Endothelial cell of umbilical vein (primary cell): ENCODE results near the gene SLC25A43. TPM values are rescaled to one million over a fixed set of nuclear protein-coding genes. Genes with fewer than 3 reads are reported as not detected.
A peak's percentile ranks its signal among the peaks of the same experiment; 100 is the strongest.

Source experiments
- BruUV-seq: library from RNA; stranded (reverse); fragments of 400-500 nt; replicated peaks from 2 replicates; lab custom pipeline; 2021; lab: Mats Ljungman, UMichigan
- CTCF ChIA-PET: fragments of 300-600, 350-600 bp; sonication (Branson Sonifier 250); formaldehyde crosslinking; loops from one replicate; lab custom pipeline; 2021; ENCODE audit warnings: antibody characterized with exemption, inconsistent platforms; lab: Charles Lee
- POLR2A ChIA-PET: fragments of 300-600, 350-600 bp; sonication (Branson Sonifier 250); formaldehyde crosslinking; loops from one replicate; lab custom pipeline; 2021; ENCODE audit warnings: antibody characterized with exemption, inconsistent platforms; lab: Charles Lee
- DNase-seq: peaks from one replicate; pipeline ENCODE4 v3.0.0-alpha.2; 2011; ENCODE audit warnings: low read depth, low spot score
- FAIRE-seq: peaks from 2 replicates; lab custom pipeline; 2011; peaks lifted over from hg19 to GRCh38; lab: Jason Lieb, UNC
- H2AFZ ChIP-seq: 2 replicates; pipeline ENCODE4 v1.6.0; 2012; ENCODE audit warnings: low read depth, low read length, control low read depth, inconsistent platforms
- H3K27ac ChIP-seq: 2 replicates; pipeline ENCODE4 v1.5.1; 2011; ENCODE audit warnings: low read depth, mild to moderate bottlenecking, control low read depth, low read length, moderate library complexity; ENCODE audit not compliant: insufficient read depth
- H3K27me3 ChIP-seq, 2 experiments: 2 replicates each; pipeline versions ENCODE4 v1.6.0 to v1.6.1; 2011; ENCODE audit warnings: low read length in 2 of 2, mixed read lengths in 1 of 2; ENCODE audit not compliant: control insufficient read depth in 2 of 2, insufficient read depth in 2 of 2
- H3K36me3 ChIP-seq, 2 experiments: 2 replicates in 1 of 2; 3 replicates in 1 of 2; pipeline ENCODE4 v1.5.1; 2011; ENCODE audit warnings: low read length in 2 of 2, mild to moderate bottlenecking in 1 of 2, moderate library complexity in 1 of 2; ENCODE audit not compliant: control insufficient read depth in 2 of 2, insufficient read depth in 2 of 2; ENCODE audit errors: extremely low read depth in 1 of 2
- H3K4me1 ChIP-seq: 3 replicates; pipeline ENCODE4 v1.5.1; 2011; ENCODE audit warnings: mild to moderate bottlenecking, low read length; ENCODE audit not compliant: control insufficient read depth, insufficient read depth; ENCODE audit errors: extremely low read depth
- H3K4me2 ChIP-seq: 2 replicates; pipeline ENCODE4 v1.6.1; 2011; ENCODE audit warnings: low read length, control low read depth, mixed read lengths; ENCODE audit not compliant: insufficient read depth
- H3K4me3 ChIP-seq, 3 experiments: fragments of 200-600 bp in 1 of 3; sonication (generic), shearing (Covaris generic) in 1 of 3; replicated peaks in 1 of 3; 2 replicates each; pipeline ENCODE4 v1.5.1; 2011 to 2016; ENCODE audit warnings: control low read depth in 3 of 3, low read length in 3 of 3, mild to moderate bottlenecking in 2 of 3, inconsistent platforms in 1 of 3, low read depth in 1 of 3, moderate library complexity in 1 of 3; ENCODE audit not compliant: insufficient read depth in 1 of 3
- H3K79me2 ChIP-seq: 2 replicates; pipeline ENCODE4 v1.6.0; 2012; ENCODE audit warnings: low read length, inconsistent platforms; ENCODE audit not compliant: control insufficient read depth, insufficient read depth
- H3K9ac ChIP-seq: replicated peaks from 2 replicates; pipeline ENCODE3; 2011; ENCODE audit warnings: low read length, control low read depth; ENCODE audit not compliant: insufficient read depth; ENCODE audit errors: extremely low read depth
- H3K9me1 ChIP-seq: replicated peaks from 3 replicates; pipeline ENCODE4 v1.6.0; 2011; ENCODE audit warnings: mild to moderate bottlenecking, low read length; ENCODE audit not compliant: control insufficient read depth, insufficient read depth; ENCODE audit errors: extremely low read depth
- H3K9me3 ChIP-seq: replicated peaks from 2 replicates; pipeline ENCODE4 v1.5.1; 2012; ENCODE audit warnings: low read length, inconsistent platforms; ENCODE audit not compliant: control insufficient read depth, insufficient read depth
- H4K20me1 ChIP-seq: replicated peaks from 2 replicates; pipeline ENCODE3; 2011; ENCODE audit warnings: mild to moderate bottlenecking, low read length; ENCODE audit not compliant: control insufficient read depth, insufficient read depth; ENCODE audit errors: extremely low read depth
- FOS ChIP-seq: IDR thresholded peaks from 2 replicates; pipeline ENCODE4 v1.6.1; 2011; ENCODE audit warnings: mild to moderate bottlenecking, low read length, moderate library complexity, borderline replicate concordance; ENCODE audit not compliant: insufficient read depth
- GATA2 ChIP-seq: IDR thresholded peaks from 2 replicates; pipeline ENCODE4 v1.7.0; 2011; ENCODE audit warnings: low read depth, mild to moderate bottlenecking, moderate library complexity, mixed read lengths, low read length; ENCODE audit not compliant: insufficient read length, insufficient read depth
- POLR2A ChIP-seq: IDR thresholded peaks from 2 replicates; pipeline ENCODE4 v1.6.1; 2012; ENCODE audit warnings: low read depth, mild to moderate bottlenecking, control low read depth, low read length
- dilution Hi-C: fragments of 300-500 bp; cut with MboI; formaldehyde crosslinking; loops from one replicate; pipeline ENCODE4 v1.15.0; 2019; ENCODE audit warnings: low sequenced_read_pairs; ENCODE audit not compliant: extremely low pct_ligation_motif_present
- intact Hi-C: fragments of 100-400 bp; cut with micrococcal nuclease; formaldehyde crosslinking; loops from one replicate; pipeline ENCODE4 v1.10.0; 2022
- polyA plus RNA-seq, 4 experiments: library from polyadenylated mRNA; depleted of rRNA in 3 of 4; stranded (reverse) in 3 of 4; unstranded in 1 of 4; fragments of >200 nt; gene quantifications; 2 replicates each; pipeline versions ENCODE4 v1.2.1 to v1.2.3, GENCODE V29; 2011 to 2012; ENCODE audit warnings: missing spikeins in 1 of 4
- total RNA-seq: library from RNA; stranded (reverse); gene quantifications from 2 replicates; pipeline ENCODE4 v1.2.3, GENCODE V29; 2021

Gene SLC25A43
- total and polyA plus RNA-seq, 2 donors (not counting 3 experiments of a cell fraction or from before 2014, with no cell fraction given): 7.2 to 11.5 TPM

DNA sequence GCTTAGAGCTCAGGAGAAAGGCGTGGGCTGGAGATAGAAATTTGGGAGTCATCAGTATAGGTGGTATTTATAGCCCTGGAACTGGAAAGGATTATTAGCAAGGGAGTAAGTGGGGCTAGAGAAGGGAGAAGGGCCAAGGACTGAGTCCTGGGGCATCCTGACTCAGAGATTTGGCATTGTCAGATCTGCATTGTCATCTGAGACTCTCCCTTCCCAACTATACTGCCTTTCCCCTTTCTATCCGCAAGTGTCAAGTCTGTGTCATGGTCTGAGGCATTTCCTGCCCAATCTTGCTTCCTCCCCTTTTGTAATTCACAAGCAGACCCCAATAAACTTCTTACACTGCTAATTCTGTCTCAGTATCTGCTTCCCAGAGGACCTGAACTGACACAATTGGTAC lies 24.4 kb upstream of the SLC25A43 start:
- Histone ChIP-seq H3K9me3 (no peaks in the 10 kb centered on the region), H3K9ac (no peak overlapping the region), H3K4me3 (no peak overlapping the region), H3K4me2 (no peak overlapping the region), H3K27ac (no peak overlapping the region), H3K79me2 (no peaks in the 10 kb centered on the region), H4K20me1 (no peaks in the 10 kb centered on the region), H3K36me3 (no peaks in the 10 kb centered on the region), H2AFZ (peak overlapping the region; percentile 11), H3K9me1 (no peaks in the 10 kb centered on the region), H3K4me1 (peaks cover 6% of the 10 kb centered on the region), H3K27me3 (no peaks in the 10 kb centered on the region)
- FAIRE-seq (peak; percentile 80), DNase-seq (peak; percentile 5)
- CTCF ChIA-PET: no interaction called here
- POLR2A ChIA-PET: no interaction called here
- intact Hi-C loops (no loop called here), dilution Hi-C loops (no loop called here)
- BruUV-seq: no TSS peak
- no peak for TF ChIP-seq GATA2
- TF ChIP-seq FOS: peak; percentile 35

DNA sequence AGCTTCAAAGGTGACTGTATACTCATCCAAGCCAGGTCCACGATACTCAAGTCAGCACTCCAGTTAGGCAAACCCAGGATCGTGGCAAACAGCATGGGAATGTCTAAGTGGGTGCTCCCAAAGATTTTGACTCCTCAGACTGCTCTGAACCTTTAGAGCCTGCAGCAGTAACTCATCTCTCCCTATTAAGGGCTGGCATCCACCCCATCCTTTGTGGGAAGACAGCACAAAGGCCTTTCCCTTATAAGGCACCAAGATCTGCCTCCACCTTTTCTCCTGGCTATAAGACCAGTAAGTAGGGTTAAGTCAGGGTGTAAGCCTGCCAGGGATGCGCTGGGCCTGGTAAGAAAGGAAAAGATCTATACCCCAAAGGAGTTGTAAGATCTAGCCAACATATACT lies 23.6 kb upstream of the SLC25A43 start:
- no peak overlapping the region for H3K27ac ChIP-seq
- DNase-seq: no peak
- dilution Hi-C loops: no loop called here

More for the DNA sequence above, 23.6 kb upstream of the SLC25A43 start:
- no peak overlapping the region for H3K4me3 ChIP-seq
- no peak for FAIRE-seq
- no peak overlapping the region for H3K4me2 ChIP-seq
- no peaks in the 10 kb centered on the region for H4K20me1 ChIP-seq
- BruUV-seq: no TSS peak
- H3K36me3 ChIP-seq: no peaks in the 10 kb centered on the region
- ChIA-PET CTCF (no interaction called here), POLR2A (no interaction called here)
- no peak overlapping the region for H2AFZ ChIP-seq
- H3K9me1 ChIP-seq: no peaks in the 10 kb centered on the region
- intact Hi-C loops: no loop called here
- H3K9me3 ChIP-seq: no peaks in the 10 kb centered on the region
- H3K4me1 ChIP-seq: peaks cover 6% of the 10 kb centered on the region
- H3K27me3 ChIP-seq: no peaks in the 10 kb centered on the region
- H3K9ac ChIP-seq: no peak overlapping the region
- TF ChIP-seq POLR2A: no peak
- no peaks in the 10 kb centered on the region for H3K79me2 ChIP-seq
